CD4-positive, alpha-beta T cell treated with Interleukin-17A for 1 hour (primary cell): ENCODE results near the gene NDUFS6.
"Not testable (repeated sequence)": the region's sequence is repeated elsewhere in the genome, so short reads cannot be mapped to it uniquely, and the experiment has no call there.

ENCODE experiments used
- DNase-seq: peaks from one replicate; pipeline ENCODE4 v3.0.0-alpha.2; 2020

The NDUFS6 gene

GRCh38 chr5:1799110-1799601, 2.1 kb upstream of the NDUFS6 start:
- peak; percentile 26 for DNase-seq

GRCh38 chr5:1799602-1800471, 1.4 kb upstream of the NDUFS6 start, which contains the start of gene MRPL36:
TSS of gene MRPL36 (minus strand) at chr5:1799837. CDS start at chr5:1798935, 902 bp downstream.
- DNase-seq, result peak; percentile 91

- DNase-seq, result peak; percentile 65
Measured at GRCh38 chr5:1800472-1801221, 560 bp upstream of the NDUFS6 start.

GRCh38 chr5:1801967-1802295, 724 bp downstream of the NDUFS6 start:
- no peak for DNase-seq

GRCh38 chr5:1803192-1803591, 2.0 kb downstream of the NDUFS6 start:
- no peak for DNase-seq

GRCh38 chr5:1804001-1804690, 2.9 kb downstream of the NDUFS6 start:
- DNase-seq, result no peak

GRCh38 chr5:1805326-1805725, 4.1 kb downstream of the NDUFS6 start:
- no peak for DNase-seq

- DNase-seq, result no peak
Measured at GRCh38 chr5:1805736-1806135, 4.5 kb downstream of the NDUFS6 start.

- no peak for DNase-seq
Measured at GRCh38 chr5:1806199-1806598, 5.0 kb downstream of the NDUFS6 start.

GRCh38 chr5:1806974-1807373, 5.8 kb downstream of the NDUFS6 start:
- no peak for DNase-seq

GRCh38 chr5:1807451-1808185, 6.4 kb downstream of the NDUFS6 start:
- no peak for DNase-seq

GRCh38 chr5:1808439-1808838, 7.2 kb downstream of the NDUFS6 start:
- DNase-seq, result no peak

- no peak for DNase-seq
Measured at GRCh38 chr5:1809416-1810035, 8.3 kb downstream of the NDUFS6 start.

- DNase-seq, result no peak
Measured at GRCh38 chr5:1810581-1811101, 9.4 kb downstream of the NDUFS6 start.

GRCh38 chr5:1814183-1815020, 13.2 kb downstream of the NDUFS6 start:
- DNase-seq, result no peak

GRCh38 chr5:1815071-1815786, 14.0 kb downstream of the NDUFS6 start:
- DNase-seq, result no peak

GRCh38 chr5:1815881-1816292, 14.7 kb downstream of the NDUFS6 start:
- DNase-seq, result no peak

GRCh38 chr5:1816495-1817089, 15.4 kb downstream of the NDUFS6 start:
- not testable (repeated sequence) for DNase-seq

- DNase-seq, result no peak
Measured at GRCh38 chr5:1817261-1818043, 16.2 kb downstream of the NDUFS6 start.
